HFFc6 (cell line): Measurements from ENCODE around the gene PRELID1. TPM values are rescaled to one million over a fixed set of nuclear protein-coding genes. Genes with fewer than 3 reads are reported as not detected.
A peak's percentile ranks its signal among the peaks of the same experiment; 100 is the strongest.
"Not testable (repeated sequence)": the region's sequence is repeated elsewhere in the genome, so short reads cannot be mapped to it uniquely, and the experiment has no call there.

Source experiments
- DNase-seq: peaks from one replicate; pipeline ENCODE4 v3.0.0-alpha.2; 2018
- H3K27ac Mint-ChIP-seq: 2 replicates; pipeline ENCODE4 v1.8.0; 2020; ENCODE audit warnings: mild to moderate bottlenecking, mixed read lengths
- H3K27me3 Mint-ChIP-seq: 2 replicates; pipeline ENCODE4 v1.8.0; 2021; ENCODE audit warnings: mild to moderate bottlenecking, moderate library complexity, mixed read lengths; ENCODE audit not compliant: insufficient read depth
- H3K36me3 Mint-ChIP-seq: 2 replicates; pipeline ENCODE4 v1.8.0; 2021; ENCODE audit warnings: low read depth, mixed read lengths
- H3K4me1 Mint-ChIP-seq: 2 replicates; pipeline ENCODE4 v1.8.0; 2020; ENCODE audit warnings: low read depth, mixed read lengths
- H3K4me3 Mint-ChIP-seq: 2 replicates; pipeline ENCODE4 v1.8.0; 2020; ENCODE audit warnings: mild to moderate bottlenecking, moderate library complexity, mixed read lengths
- H3K9me3 Mint-ChIP-seq: 2 replicates; pipeline ENCODE4 v1.8.0; 2020; ENCODE audit warnings: mild to moderate bottlenecking, mixed read lengths
- total RNA-seq, 6 experiments: library from RNA; stranded (reverse); fragmentation: NEBNext Ultra II Directional; extraction: Animal tissue kit (Norgen Biotek cat#: 25700); gene quantifications; 2 replicates in 1 of 6; 3 replicates in 5 of 6; pipeline ENCODE4 v1.2.3, GENCODE V29; 2021
- TF ChIP-seq, protein P1 (sequence below): fragments of 200-600 bp; sonication (generic); IDR thresholded peaks from 2 replicates; pipeline ENCODE4 v1.5.0; 2021; ENCODE audit warnings: antibody characterized with exemption, mild to moderate bottlenecking

PRELID1 gene
- total RNA-seq, 6 experiments from 2014 or later: 182 to 225 (median 217) TPM

DNA sequence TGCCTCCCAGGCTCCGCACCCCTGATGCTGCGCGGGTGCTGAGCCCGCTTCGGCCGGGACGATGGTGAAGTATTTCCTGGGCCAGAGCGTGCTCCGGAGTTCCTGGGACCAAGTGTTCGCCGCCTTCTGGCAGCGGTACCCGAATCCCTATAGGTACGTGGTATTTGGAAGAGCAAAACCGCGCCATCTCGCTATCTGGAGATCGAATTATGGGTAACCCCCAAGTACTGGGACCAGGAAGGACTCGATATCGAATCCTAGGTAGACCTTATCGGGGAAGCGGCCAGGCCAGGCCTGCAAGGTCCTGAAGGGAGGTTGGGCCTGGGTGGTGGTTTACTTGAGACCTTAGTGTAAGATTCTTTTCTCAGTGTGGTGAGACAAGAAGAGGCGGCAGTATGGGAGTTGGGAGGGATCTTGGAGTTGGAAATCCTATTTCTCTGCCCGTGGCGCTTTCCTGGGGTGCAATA is 359 bp downstream of the PRELID1 start:
- H3K27me3 Mint-ChIP-seq: peaks cover 22% of the 10 kb centered on the region
- peaks cover 61% of the 10 kb centered on the region for H3K4me1 Mint-ChIP-seq
- TF ChIP-seq, protein P1, sequence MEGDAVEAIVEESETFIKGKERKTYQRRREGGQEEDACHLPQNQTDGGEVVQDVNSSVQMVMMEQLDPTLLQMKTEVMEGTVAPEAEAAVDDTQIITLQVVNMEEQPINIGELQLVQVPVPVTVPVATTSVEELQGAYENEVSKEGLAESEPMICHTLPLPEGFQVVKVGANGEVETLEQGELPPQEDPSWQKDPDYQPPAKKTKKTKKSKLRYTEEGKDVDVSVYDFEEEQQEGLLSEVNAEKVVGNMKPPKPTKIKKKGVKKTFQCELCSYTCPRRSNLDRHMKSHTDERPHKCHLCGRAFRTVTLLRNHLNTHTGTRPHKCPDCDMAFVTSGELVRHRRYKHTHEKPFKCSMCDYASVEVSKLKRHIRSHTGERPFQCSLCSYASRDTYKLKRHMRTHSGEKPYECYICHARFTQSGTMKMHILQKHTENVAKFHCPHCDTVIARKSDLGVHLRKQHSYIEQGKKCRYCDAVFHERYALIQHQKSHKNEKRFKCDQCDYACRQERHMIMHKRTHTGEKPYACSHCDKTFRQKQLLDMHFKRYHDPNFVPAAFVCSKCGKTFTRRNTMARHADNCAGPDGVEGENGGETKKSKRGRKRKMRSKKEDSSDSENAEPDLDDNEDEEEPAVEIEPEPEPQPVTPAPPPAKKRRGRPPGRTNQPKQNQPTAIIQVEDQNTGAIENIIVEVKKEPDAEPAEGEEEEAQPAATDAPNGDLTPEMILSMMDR: no peak
- peaks cover 37% of the 10 kb centered on the region for H3K36me3 Mint-ChIP-seq
- peak overlapping the region; percentile 95 for H3K4me3 Mint-ChIP-seq
- H3K9me3 Mint-ChIP-seq: no peaks in the 10 kb centered on the region
- DNase-seq: no peak
- H3K27ac Mint-ChIP-seq: peak overlapping the region; percentile 84

DNA sequence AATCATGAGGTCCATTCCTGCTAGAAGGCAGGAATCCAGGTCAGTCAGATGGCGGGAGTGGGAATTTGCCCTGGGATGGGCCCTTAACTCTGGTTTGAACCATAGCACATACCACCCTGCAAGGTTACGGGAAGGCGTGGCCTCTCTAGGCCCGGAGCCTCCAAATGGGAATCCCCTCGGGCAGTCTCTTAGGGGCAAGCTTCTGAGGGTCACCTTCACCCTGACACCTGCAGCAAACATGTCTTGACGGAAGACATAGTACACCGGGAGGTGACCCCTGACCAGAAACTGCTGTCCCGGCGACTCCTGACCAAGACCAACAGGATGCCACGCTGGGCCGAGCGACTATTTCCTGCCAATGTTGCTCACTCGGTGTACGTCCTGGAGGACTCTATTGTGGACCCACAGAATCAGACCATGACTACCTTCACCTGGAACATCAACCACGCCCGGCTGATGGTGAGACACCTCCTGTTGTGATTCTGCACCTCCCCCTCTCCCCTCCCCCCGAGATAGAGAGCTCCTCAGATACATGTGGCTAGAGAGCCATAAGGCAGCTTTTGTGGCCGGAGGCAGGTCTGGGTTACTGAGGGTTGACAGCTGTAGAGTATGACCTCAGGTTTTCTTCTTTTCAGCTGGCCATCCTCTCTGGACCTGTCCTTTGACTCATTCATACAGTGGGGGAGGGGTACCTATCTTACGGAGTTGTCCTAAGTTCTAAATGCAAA is 957 bp downstream of the PRELID1 start:
- Mint-ChIP-seq H3K27ac (peak overlapping the region; percentile 84), H3K4me1 (peaks cover 66% of the 10 kb centered on the region), H3K4me3 (peak overlapping the region; percentile 95), H3K27me3 (peaks cover 23% of the 10 kb centered on the region), H3K36me3 (peaks cover 38% of the 10 kb centered on the region), H3K9me3 (no peaks in the 10 kb centered on the region)
- TF ChIP-seq, protein P1: no peak
- DNase-seq: no peak

DNA sequence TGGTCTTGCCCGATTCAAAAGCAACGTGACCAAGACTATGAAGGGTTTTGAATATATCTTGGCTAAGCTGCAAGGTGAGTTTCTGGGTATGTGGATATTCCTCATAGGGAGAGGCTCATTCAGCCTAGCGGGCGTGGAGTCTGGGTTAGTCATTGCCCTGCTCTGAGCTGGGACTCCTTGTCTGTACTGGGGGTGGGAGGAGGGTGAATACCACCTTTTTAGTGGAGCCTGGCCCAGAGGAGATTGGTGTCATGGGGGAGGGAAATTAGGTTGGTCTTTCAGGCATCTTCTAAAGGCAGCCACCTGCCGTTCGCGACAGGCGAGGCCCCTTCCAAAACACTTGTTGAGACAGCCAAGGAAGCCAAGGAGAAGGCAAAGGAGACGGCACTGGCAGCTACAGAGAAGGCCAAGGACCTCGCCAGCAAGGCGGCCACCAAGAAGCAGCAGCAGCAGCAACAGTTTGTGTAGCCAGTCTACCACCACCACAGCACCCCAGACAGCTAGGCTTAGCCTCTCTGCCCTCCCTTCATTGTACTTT is 2.6 kb downstream of the PRELID1 start:
- Mint-ChIP-seq H3K27ac (peak overlapping the region; percentile 36), H3K27me3 (peaks cover 28% of the 10 kb centered on the region), H3K4me3 (peak overlapping the region; percentile 95; the same call in 1 of the 2 replicates), H3K36me3 (peaks cover 38% of the 10 kb centered on the region), H3K4me1 (peaks cover 62% of the 10 kb centered on the region)
- not testable (repeated sequence) for DNase-seq, H3K9me3 Mint-ChIP-seq

DNA sequence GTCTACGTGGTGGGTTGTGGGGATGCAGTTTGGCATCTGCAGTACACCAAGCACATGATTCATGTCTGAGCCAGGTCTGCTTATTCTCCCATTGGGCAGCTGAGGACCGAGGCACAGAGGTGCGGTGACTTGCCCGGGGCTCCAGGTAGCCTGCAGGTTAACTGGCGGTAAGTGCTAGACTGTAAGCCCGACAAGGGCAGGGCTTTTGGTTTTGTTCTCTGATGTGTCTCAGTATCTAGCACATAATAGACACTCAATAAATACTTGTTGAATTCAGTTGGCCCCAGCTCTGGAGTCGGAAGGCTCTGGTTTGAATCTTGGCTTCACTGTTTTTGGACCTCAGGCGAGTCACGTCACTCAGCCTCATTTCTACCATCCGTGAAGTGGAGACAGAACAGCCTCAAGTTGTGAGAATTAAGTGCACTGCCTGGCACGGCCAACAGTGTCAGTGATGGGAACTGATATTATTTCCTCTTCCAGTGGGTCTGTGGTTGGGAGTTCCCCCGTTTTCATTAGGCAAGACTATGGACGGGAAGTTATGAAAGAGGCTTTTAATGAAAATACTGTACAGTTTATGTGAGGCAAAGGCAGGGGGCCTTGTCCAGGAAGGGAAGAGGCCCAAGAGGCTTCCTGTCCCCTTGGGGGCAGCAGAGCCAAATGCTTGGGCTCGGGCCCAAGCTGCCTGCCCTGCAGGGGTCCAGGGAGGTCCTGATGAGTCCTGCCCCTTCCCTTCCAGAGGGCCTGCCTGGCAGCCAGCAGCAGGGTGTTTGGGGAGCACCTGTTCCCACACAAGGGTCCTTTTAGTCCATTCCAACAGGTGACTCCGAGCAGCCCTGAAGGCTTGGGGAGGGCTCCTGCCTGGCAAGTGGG is 3.3 kb downstream of the PRELID1 start:
- H3K9me3 Mint-ChIP-seq: no peaks in the 10 kb centered on the region
- H3K4me3 Mint-ChIP-seq: no peak overlapping the region
- TF ChIP-seq, protein P1: peak; percentile 26; the same call in 1 of the 2 replicates
- peaks cover 56% of the 10 kb centered on the region for H3K4me1 Mint-ChIP-seq
- no peak for DNase-seq
- peaks cover 28% of the 10 kb centered on the region for H3K27me3 Mint-ChIP-seq
- H3K27ac Mint-ChIP-seq: peak overlapping the region; percentile 36; the same call in 1 of the 2 replicates
- H3K36me3 Mint-ChIP-seq: peaks cover 38% of the 10 kb centered on the region

DNA sequence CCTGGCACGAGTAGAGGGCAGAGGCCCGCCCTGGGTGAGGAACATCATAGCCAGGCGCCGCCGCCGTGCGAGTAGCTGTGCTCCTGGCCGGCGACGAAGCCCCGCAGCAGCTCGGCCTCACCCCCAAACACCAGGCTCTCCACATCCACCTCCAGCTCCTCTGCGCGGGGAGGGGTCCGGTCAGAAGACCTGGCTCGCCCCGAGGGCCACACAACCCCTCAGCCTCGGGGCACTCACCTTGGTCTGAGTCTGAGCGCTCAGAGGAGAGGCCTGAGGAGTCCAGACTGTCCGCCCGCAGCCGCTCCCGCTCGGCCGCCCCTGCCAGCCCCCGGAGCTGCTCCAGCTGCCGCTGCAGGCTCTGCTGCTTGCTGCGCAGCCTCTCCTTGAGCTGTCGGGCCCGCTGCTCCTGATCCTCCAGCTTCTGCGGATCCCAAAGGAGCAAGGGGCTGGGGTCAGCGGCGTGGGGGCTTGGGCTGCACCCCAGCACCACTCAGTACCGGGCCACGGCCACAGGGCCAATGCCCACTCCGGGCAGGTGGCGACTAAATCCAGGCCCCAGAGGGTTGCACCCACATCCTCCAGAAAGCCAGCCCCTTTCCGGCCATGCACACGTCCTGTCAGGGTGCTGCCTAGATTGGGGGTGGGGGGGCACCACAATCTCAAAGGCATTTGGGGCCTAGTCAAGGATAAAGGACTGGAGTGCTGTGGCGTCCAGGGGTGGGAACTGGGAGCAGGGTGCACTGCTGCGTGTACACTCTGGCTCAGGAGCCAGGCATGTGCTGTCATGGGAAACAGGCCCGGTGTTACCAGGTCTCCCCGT is 4.2 kb downstream of the PRELID1 start:
- TF ChIP-seq, protein P1: no peak
- H3K27ac Mint-ChIP-seq: no peak overlapping the region
- no peaks in the 10 kb centered on the region for H3K9me3 Mint-ChIP-seq
- H3K4me3 Mint-ChIP-seq: no peak overlapping the region
- peaks cover 23% of the 10 kb centered on the region for H3K27me3 Mint-ChIP-seq
- DNase-seq: no peak
- H3K4me1 Mint-ChIP-seq: peaks cover 51% of the 10 kb centered on the region
- peaks cover 38% of the 10 kb centered on the region for H3K36me3 Mint-ChIP-seq
